Calu3 (cell line): ENCODE results near the gene ZNF436. TPM values are rescaled to one million over a fixed set of nuclear protein-coding genes. Genes with fewer than 3 reads are reported as not detected.

ENCODE experiments used
- BruUV-seq: library from RNA; stranded (reverse); fragments of 400-500 nt; replicated peaks from 2 replicates; lab custom pipeline; 2021; lab: Mats Ljungman, UMichigan
- CTCF ChIA-PET: fragments of 300-600 bp; sonication (Branson Sonifier 250); formaldehyde crosslinking; loops from one replicate; lab custom pipeline; 2022; ENCODE audit warnings: antibody characterized with exemption; lab: Charles Lee
- DNase-seq: peaks from one replicate; pipeline ENCODE4 v3.0.0; 2022
- H3K27ac Mint-ChIP-seq: one replicate; pipeline ENCODE4 v1.8.0; 2022; ENCODE audit warnings: mixed read lengths; ENCODE audit not compliant: unreplicated experiment
- H3K27me3 Mint-ChIP-seq: one replicate; pipeline ENCODE4 v1.8.0; 2022; ENCODE audit warnings: mixed read lengths; ENCODE audit not compliant: unreplicated experiment
- H3K36me3 Mint-ChIP-seq: one replicate; pipeline ENCODE4 v1.8.0; 2022; ENCODE audit warnings: mild to moderate bottlenecking, moderate library complexity, mixed read lengths; ENCODE audit not compliant: insufficient read depth, unreplicated experiment
- H3K4me1 Mint-ChIP-seq: one replicate; pipeline ENCODE4 v1.8.0; 2022; ENCODE audit warnings: mild to moderate bottlenecking, low read depth, mixed read lengths; ENCODE audit not compliant: unreplicated experiment
- H3K4me3 Mint-ChIP-seq: one replicate; pipeline ENCODE4 v1.8.0; 2022; ENCODE audit warnings: mild to moderate bottlenecking, low read depth, moderate library complexity, mixed read lengths; ENCODE audit not compliant: unreplicated experiment
- H3K9me3 Mint-ChIP-seq: one replicate; pipeline ENCODE4 v1.8.0; 2022; ENCODE audit warnings: low read depth, mixed read lengths; ENCODE audit not compliant: unreplicated experiment
- intact Hi-C: fragments of 100-400 bp; cut with micrococcal nuclease; formaldehyde crosslinking; loops from one replicate; pipeline ENCODE4 v1.10.0; 2022; ENCODE audit not compliant: unreplicated experiment
- total RNA-seq: library from RNA; stranded (reverse); gene quantifications from 2 replicates; pipeline ENCODE4 v1.2.3, GENCODE V29; 2022
- TF ChIP-seq, protein P1 (sequence below): fragments of 200-600 bp; IDR thresholded peaks from one replicate; pipeline ENCODE4 v1.8.0; 2022; ENCODE audit warnings: antibody characterized with exemption; ENCODE audit not compliant: unreplicated experiment

ZNF436 gene
- total RNA-seq, 1 experiment from 2014 or later = 5.8 TPM

DNA sequence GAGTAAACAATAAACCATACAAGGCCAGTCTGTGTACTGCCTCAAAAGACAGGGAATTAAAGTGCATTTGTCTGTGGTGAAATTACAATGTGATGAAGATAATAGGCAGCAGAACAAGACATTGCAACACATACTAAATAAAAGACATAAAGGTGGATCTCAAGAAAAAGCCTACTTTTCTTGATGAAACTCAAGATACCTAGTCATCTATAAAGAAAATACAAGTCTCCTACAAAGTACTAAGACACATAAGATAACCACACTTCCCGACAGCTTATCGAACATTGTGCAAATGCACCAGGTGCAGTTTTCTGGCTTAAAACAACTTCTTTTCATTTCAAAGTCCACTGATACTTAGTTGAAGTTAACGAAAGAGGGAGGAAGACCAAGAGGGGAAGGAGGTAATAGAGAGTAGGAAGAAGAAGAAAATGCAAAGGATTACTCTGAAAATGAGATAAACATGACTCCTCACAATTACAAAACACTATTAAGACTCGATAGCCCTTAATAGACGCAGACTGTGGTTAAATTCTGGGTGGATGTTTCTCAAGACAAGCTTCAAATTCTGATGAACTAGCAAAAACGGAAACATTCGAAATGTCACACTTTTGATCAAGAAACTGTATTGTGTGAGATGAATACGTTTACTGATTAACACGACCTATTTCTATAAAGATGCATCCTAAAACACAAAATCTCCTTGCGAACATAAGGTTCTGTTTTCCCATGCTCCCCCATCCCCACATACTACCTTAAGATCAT lies 27.5 kb downstream of the ZNF436 start:
- Mint-ChIP-seq H3K27me3 (no peaks in the 10 kb centered on the region), H3K9me3 (no peaks in the 10 kb centered on the region), H3K4me3 (peak overlapping the region; percentile 83), H3K27ac (peak overlapping the region; percentile 61), H3K4me1 (peaks cover 14% of the 10 kb centered on the region), H3K36me3 (peaks cover 53% of the 10 kb centered on the region)
- CTCF ChIA-PET = interaction anchor here (2.4 kb wide), 1 partner anchor 62 kb away, joined by 8 read pairs; no protein-coding TSS in a partner anchor
- TF ChIP-seq, protein P1, sequence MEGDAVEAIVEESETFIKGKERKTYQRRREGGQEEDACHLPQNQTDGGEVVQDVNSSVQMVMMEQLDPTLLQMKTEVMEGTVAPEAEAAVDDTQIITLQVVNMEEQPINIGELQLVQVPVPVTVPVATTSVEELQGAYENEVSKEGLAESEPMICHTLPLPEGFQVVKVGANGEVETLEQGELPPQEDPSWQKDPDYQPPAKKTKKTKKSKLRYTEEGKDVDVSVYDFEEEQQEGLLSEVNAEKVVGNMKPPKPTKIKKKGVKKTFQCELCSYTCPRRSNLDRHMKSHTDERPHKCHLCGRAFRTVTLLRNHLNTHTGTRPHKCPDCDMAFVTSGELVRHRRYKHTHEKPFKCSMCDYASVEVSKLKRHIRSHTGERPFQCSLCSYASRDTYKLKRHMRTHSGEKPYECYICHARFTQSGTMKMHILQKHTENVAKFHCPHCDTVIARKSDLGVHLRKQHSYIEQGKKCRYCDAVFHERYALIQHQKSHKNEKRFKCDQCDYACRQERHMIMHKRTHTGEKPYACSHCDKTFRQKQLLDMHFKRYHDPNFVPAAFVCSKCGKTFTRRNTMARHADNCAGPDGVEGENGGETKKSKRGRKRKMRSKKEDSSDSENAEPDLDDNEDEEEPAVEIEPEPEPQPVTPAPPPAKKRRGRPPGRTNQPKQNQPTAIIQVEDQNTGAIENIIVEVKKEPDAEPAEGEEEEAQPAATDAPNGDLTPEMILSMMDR = no peak
- no TSS peak for BruUV-seq
- no peak for DNase-seq
- intact Hi-C loops = loop anchor here (5.0 kb wide), 1 partner anchor 35 kb away; no protein-coding TSS in a partner anchor

DNA sequence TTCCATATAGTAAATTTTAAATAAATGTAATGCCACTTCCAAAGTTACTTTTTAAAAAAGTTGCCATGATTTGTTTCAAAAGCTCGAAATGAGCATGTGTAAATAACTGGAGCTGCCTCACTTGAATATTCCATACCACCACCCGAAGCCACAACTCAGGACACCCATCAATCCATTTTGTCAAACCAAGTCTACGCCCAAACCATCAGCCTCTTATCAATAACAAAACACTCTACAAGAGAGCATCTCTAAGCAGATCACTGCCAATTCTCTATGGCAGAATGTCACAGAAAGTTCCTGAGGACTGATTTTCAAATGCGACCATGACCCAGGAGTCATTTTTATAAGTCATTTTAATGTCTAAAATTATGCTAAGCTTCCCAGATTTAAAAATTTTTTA lies 30.0 kb downstream of the ZNF436 start:
- no TSS peak for BruUV-seq
- peaks cover 14% of the 10 kb centered on the region for H3K4me1 Mint-ChIP-seq
- no peak for DNase-seq
- H3K4me3 Mint-ChIP-seq = peak overlapping the region; percentile 55
- H3K27ac Mint-ChIP-seq = no peak overlapping the region
- no peaks in the 10 kb centered on the region for H3K27me3 Mint-ChIP-seq
- CTCF ChIA-PET = no interaction called here
- intact Hi-C loops = loop anchor here (5.0 kb wide), 1 partner anchor 32 kb away; no protein-coding TSS in a partner anchor
- peaks cover 66% of the 10 kb centered on the region for H3K36me3 Mint-ChIP-seq
- no peaks in the 10 kb centered on the region for H3K9me3 Mint-ChIP-seq
- TF ChIP-seq, protein P1 = no peak

DNA sequence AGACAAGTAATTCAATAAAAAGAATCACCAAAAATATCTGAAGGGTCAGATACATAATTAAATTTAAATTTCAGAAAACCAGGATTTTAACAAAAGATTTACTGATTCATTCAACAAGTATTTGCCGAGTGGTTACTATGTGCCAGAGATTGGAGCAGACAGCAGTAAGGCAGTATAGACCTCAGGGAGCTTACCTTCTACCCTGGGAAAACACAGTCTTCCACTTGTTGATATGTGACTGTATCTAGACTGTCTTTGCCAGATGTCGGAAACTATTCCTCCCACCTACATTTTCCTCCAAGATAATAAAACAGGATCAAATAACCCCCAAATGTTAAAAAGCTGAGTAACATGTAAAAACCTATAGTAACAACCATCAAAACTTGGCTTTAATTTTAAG lies 31.8 kb downstream of the ZNF436 start:
- no peak for DNase-seq
- intact Hi-C loops = no loop called here
- TF ChIP-seq, protein P1 = no peak
- Mint-ChIP-seq H3K4me3 (no peak overlapping the region), H3K27me3 (no peaks in the 10 kb centered on the region), H3K4me1 (peaks cover 14% of the 10 kb centered on the region), H3K36me3 (peaks cover 66% of the 10 kb centered on the region), H3K9me3 (no peaks in the 10 kb centered on the region), H3K27ac (no peak overlapping the region)
- no TSS peak for BruUV-seq
- CTCF ChIA-PET = no interaction called here

DNA sequence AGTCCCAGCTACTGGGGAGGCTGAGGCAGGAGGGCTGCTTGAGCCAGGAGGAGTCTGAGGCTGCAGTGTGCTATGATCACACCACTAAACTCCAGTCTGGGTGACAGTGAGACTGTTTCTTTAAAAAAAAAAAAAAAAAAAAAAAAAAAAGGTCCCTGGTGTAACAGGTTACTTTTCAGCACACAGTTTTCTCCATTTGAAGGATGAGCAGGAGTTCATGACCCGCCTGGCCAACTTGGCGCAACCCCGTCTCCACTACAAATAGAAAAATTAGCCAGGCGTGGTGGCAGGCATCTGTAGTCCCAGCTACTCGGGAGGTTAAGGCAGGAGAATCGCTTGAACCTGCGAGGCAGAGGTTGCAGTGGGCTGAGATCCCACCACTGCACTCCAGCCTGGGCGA lies 37.9 kb downstream of the ZNF436 start:
- H3K4me1 Mint-ChIP-seq = no peaks in the 10 kb centered on the region
- no peak for DNase-seq
- peaks cover 82% of the 10 kb centered on the region for H3K36me3 Mint-ChIP-seq
- intact Hi-C loops = no loop called here
- no peaks in the 10 kb centered on the region for H3K27me3 Mint-ChIP-seq
- H3K9me3 Mint-ChIP-seq = no peaks in the 10 kb centered on the region
- BruUV-seq = no TSS peak
- CTCF ChIA-PET = no interaction called here
- no peak overlapping the region for H3K27ac Mint-ChIP-seq
- TF ChIP-seq, protein P1 = no peak
- no peak overlapping the region for H3K4me3 Mint-ChIP-seq
